GF-D8 (cell line): ENCODE data around the gene CYRIA.
A peak's percentile ranks its signal among the peaks of the same experiment; 100 is the strongest.

Experiments used
- DNase-seq: peaks from one replicate; lab custom pipeline; 2025; lab: John Stamatoyannopoulos, UW

The CYRIA gene

DNA sequence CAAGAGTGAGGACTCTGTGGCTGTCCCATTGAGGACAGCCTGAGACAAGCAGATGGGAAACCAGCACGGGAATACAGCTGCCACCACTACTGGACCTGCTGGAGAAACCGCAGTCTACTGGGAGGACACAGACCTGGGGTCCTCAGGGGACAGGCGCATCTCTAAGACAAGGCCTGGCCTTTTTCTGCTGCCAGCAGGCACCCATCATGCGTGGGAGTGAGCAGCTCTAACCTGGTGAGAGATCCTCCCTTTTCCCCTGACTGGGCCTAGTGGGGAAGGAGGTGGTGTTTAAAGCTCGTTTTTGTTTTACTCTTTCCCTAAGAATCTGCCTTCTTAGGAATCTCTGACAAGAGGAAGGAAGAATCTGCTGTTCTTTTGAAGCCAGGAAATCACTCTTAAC lies 36.6 kb downstream of the CYRIA start:
- DNase-seq: no peak

DNA sequence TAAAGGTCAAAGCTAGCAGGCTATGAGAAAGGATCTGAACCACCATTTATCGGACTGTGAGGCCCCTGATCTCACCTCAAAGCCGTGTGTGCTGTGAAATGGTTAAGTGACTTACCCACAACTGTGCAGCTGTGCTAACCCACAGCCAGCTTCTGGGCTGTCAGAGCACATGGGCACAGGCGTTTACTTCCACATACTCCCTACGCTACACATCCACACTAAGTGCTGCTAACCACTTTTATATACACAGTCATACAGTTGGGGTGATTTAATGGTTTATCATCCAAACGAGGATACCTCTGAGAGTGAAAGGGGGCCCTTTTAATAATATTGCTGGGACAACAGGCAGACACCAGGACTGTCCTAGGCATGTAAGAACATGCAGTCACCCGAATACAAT lies 37.3 kb downstream of the CYRIA start:
- DNase-seq: no peak

DNA sequence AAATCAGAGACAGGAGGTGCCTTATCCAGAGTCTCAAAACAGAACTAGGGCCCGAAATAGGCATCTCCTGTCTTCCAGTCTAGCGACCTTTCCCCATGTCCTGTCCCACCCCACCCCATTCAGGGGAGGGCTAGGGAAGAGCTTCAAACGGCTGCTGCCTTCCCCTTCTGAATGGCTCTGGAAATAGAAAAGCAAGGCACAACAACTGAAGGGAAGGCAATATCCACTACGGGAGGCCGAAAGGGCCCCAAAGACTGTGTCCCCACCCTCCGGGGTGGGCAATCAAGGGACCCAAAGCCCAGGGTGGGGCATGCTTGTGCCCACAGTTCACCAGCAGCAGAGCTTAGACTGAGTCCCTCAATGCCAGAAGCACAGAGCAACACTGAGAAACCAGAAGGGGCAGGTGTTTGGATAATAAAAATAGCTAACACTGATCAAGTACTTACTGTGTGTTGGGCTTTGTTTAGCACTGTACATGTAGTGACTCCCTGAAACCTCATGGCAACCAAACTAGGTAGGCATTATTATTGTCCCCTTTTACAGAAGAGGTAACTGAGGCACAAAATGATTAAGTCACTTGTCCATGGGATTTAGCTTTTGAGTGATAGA lies 38.5 kb downstream of the CYRIA start:
- DNase-seq: no peak

DNA sequence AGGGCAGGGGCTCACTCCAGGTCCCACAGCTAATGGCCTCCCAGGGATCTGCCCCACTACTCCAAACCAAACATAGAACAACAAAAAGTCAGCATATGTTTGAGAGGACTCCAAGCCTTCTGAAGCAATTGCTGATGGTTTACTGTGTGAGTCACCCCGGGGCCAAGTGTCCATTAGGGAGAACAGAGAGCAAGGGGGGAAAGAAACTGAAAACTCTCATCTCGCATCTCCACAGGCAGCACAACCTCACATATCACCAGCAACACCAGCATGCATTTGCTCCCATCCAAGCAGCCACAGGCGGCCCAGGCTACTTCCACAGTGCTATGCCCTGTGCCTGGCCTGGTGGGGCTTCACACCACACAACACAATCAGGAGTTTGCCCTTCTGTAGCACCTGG lies 39.1 kb downstream of the CYRIA start:
- DNase-seq: no peak

DNA sequence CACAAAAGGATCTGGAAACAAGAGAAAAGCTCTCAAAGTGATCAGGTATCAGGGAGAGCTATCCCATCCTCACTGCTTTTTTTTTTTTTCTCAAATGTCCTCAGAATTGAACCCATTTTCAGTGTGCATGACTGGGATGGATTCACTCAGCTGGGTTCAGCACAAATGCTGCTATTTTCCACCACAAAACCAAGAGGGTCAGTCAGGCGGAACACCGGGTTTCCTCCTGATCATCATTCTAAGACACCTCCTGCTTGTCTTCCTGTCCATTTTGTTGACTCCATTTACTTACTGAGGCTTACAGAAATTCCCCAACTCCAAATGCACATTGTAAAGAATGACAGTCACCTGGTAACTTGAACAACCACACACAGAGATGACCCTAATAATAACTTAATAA lies 39.9 kb downstream of the CYRIA start:
- DNase-seq: no peak

DNA sequence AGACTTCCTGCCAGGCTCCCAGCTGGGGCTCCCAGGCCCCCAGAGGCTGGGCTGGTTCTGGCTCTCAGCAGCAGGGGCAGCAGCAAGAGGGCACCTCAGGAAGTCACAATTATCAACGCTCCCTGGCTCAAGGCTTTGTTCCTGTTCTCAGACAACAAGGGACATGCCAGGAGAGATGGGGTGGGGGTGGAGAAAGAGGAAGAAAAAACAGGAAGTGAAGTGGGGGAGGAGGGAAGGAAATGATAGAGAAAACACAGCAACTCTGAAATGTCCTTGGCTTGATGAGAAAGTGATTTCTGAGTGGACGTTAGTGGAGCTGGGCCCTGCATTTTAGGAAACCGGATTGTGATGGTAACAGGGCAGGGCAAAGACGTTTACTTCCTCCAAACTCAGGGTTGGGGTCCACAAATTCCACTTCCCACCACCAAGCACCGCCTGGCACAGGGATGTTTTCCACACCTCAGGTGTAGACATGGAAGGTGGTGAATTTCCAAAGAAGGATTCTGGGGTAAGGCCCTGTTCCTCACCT lies 40.4 kb downstream of the CYRIA start:
- DNase-seq: peak; percentile 59

DNA sequence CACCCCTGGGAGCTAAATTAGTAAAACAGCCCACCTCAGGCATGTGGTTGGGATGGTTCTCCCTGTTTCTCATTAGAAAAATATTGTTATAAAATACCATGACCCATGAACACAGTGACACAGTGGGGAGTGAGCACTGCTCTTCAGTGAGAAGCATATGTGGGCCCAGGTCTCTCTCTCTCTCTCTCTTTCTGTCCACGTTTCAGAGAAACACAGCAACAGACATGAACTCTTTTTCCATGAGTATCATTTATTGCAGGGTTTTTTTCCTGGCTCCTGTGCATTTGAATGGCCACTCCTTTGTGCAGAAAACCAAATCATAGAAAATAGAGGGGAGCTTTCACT lies 41.2 kb downstream of the CYRIA start:
- DNase-seq: no peak

DNA sequence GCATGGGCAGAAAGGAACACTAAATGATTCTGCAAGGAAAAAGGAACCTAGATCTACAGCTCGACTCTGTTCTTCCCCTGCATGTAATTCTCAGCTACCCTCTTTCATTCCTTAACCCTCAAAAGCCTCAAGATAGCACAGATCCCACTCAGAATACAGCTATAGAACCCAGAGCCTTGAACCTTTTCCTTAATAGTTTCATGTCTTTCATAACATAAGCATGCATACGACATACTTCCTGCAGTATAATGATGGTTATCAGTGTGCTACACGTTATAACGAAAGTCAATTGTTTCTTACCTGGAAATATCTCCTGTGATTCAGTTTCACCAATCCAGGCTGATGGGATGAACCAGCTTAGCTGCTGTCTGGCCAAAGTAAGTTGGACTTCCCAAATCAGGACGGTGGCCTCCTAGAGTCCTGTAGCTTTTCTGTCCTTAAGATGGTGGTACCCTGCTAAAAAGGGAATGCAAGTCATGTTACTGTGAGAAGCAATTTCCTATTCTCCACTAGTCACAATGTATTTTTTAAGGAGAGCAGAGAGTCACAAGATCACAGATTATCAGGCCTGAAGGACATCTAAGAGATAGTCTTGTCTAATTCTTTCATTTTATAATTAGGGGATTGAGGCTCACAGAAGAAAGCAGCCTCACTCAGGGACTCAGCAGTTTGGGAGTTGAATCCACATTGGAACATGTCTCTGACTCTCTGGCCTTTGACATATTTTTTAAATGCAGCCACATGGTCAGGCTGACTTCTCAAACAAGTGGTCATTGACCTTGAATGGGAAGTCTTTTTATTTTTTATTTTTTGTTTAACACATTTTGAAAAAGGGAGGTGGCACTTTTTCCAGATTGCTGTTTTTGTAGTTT lies 41.8 kb downstream of the CYRIA start:
- DNase-seq: no peak

DNA sequence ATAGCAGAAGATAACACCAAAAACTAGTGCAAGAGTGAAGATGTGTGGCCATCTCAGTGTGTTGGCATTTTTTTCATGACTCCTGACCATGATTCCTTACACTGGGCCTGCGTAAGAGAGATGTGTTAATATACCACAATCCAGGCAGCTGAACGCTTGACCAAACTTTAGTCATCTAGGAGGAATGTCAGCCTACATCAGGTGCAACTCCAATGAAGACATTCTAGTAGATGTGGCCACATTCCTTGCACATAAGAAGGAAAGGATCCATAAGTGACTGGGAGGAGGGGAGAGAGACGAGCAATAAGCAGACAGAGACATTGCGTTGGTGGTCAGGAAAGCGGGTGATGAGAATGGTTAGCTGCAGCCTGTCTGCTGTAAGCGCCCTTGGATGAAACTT lies 42.6 kb downstream of the CYRIA start:
- no peak for DNase-seq

DNA sequence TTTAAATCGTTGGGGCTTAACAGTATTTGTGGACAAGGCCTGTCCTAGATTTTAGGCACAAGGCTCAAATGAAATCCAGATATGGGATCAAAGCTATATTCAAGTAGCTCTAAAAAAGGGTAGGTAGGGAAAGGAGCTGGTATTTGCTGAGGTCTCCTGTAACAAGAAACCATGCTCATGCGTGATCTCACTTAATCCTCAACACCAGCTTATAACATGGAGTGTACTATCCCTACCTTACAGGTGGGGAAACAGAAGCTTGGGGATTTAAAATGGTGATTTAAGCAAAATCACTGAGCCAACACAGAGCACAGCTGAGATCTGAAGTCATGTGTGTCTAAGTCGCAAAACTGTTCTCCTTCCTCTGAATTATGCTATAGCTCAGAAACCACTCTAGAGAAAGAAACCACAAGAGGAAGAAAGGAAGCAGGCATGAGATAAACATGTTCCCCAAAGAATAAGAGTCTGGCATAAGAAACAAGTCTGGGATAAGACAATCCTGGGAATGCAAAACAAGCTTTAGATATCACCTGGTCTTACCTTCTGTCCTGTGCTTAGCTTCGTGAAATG lies 43.1 kb downstream of the CYRIA start:
- peak; percentile 20 for DNase-seq

DNA sequence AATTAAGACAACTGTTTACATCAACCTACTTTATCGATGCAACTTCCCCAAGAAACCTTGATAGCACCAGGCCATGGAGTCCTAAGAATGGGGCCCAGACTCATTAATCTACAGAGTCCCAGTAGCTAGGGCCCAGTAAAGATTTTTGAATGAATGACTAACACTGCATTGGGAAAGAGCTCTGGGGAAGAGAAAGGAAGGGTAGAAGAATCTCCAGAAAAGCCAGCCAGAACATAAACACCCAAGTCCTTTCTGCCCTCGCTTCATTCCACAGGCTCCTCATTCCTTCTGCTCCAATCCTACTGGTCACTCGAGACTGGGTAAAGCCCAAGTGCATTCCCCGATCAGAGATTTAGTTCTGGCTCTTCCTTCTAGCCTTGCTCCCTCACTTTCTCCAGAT lies 44.3 kb downstream of the CYRIA start:
- DNase-seq: no peak

DNA sequence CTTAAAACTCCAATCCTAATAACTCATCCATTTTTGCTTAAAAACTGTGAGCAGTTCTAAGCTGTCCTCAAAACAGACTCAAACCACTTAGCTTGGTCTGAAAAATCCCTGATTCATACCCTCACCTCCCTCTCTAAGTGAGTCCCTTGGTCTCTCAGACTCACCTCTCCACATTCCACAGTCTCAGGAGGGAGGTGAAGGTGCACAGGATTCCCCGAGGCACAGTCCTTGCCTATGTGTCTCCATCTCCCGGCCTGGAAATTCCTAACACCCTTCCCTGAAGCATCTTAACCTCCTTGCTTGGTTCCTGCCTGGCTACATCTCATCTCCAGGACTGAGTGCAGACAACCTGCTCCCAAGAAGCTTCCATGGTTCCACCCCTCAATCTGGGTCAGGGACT lies 45.0 kb downstream of the CYRIA start:
- DNase-seq: no peak

DNA sequence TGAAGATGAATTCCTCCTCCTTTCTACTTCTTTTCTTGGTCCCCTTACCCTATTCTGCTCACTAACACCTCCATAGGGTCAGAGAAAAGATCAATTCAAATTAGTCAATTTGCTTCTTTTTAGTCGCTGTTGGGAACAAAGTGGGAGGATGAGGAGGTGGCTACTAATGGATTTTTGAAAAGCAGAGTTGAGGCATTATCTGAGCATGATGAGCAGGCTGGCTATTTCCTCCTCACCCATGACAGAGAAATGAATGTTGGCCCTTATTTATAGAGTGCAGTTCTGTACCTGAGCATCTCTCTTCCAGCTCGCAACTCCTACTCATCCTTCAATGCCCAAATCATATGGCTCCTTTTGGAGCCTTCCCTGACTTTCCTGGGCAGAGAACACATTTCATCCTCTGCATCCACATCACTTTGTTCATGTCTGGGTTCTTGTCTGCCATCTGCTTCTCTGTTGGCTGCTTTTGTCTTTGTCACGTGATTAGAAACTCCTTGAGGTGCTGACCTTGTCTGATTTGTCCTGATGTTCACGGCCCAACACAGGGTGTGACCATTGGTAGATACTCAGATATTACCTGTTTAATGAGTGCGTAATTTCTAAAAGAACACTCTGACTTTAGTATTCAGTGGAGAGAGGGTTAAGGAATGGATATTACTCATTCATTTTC lies 45.9 kb downstream of the CYRIA start:
- DNase-seq: no peak

DNA sequence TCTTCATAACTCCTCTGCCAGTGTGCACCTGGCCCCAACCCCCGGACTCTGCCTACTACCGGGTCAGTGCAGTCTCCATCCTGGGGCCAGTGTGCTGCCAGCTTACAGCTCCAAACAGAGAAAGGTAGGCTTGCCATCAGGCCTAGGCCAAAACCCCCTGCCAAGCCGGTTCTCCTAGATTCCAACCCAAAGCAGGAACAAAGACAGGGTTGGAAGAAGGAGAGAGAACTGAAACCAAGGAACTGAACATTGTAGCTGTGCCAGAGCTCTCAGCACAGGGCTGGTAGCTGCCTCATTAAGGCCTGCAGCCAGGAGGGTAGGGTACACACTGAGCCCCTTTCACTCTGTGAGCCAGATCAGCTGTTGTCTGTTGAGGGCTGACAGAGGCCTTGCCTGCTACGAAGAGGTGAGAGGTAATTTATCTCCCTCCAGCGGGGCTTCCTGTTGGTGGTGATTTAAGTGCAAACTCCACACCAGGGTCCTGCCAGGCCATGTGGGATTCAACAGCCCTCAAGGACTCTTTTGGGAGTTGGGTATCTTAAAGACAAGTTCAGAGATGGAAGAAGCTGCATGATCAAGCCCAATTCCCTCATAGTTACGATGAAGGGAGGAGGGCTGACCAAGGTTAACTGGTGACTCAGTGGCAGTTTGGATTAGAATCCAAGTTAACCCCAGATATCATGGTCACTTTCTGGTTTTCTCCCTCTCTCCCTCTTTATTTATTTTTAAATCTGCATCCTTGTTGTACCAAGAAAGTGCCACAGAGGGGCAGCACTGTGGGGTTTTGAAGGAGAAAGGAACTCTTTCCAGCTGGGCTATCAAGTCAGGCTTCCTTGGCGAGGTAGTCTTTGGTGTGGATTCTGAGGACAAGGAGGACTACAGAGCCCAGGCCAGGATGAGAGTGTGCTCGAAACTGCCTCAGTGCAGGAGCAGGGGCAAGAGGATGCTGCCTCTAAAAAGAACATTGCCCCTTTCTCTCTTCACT lies 48.1 kb downstream of the CYRIA start:
- no peak for DNase-seq
